H1 (cell line): Measurements from ENCODE around the gene STAT5A. TPM values are rescaled to one million over a fixed set of nuclear protein-coding genes. Genes with fewer than 3 reads are reported as not detected.

Experiments
- HDAC2 ChIP-seq, 2 experiments: fragments of 300-600 bp in 1 of 2; sonication (generic) in 1 of 2; IDR thresholded peaks; 2 replicates each; pipeline ENCODE4 v1.6.1; 2011 to 2012; ENCODE audit warnings: low read depth in 2 of 2, low read length in 2 of 2, mild to moderate bottlenecking in 2 of 2, moderate library complexity in 2 of 2, borderline replicate concordance in 1 of 2, inconsistent platforms in 1 of 2
- JUND ChIP-seq: IDR thresholded peaks from 2 replicates; pipeline ENCODE4 v1.6.1; 2011; ENCODE audit warnings: mild to moderate bottlenecking, improper control_type of control experiment, low read length
- KDM1A ChIP-seq: fragments of 200-600, 300-600 bp; sonication (generic); IDR thresholded peaks from 2 replicates; pipeline ENCODE4 v1.7.1; 2016; ENCODE audit warnings: mild to moderate bottlenecking, low read length, borderline replicate concordance
- KDM5A ChIP-seq: fragments of 200-600 bp; IDR thresholded peaks from 2 replicates; pipeline ENCODE4 v1.7.1; 2012; ENCODE audit warnings: mild to moderate bottlenecking, low read length, inconsistent platforms, mixed read lengths
- MAFK ChIP-seq: IDR thresholded peaks from 2 replicates; pipeline ENCODE4 v1.6.1; 2012; ENCODE audit warnings: low read depth, mild to moderate bottlenecking, improper control_type of control experiment, low read length
- NANOG ChIP-seq: IDR thresholded peaks from 2 replicates; pipeline ENCODE4 v1.6.1; 2011; ENCODE audit warnings: low read length, low read depth, mild to moderate bottlenecking, inconsistent platforms; ENCODE audit not compliant: insufficient read depth, poor library complexity, severe bottlenecking
- NRF1 ChIP-seq: IDR thresholded peaks from 2 replicates; pipeline ENCODE4 v1.6.1; 2011; ENCODE audit warnings: mild to moderate bottlenecking, low read depth, low read length, improper control_type of control experiment
- POLR2A ChIP-seq, 2 experiments: IDR thresholded peaks; 1 replicate in 1 of 2; 2 replicates in 1 of 2; pipeline ENCODE4 v1.6.1; 2011; ENCODE audit warnings: low read depth in 2 of 2, low read length in 2 of 2, mild to moderate bottlenecking in 2 of 2; ENCODE audit errors: control extremely low read depth in 1 of 2
- RBBP5 ChIP-seq: IDR thresholded peaks from 2 replicates; pipeline ENCODE4 v1.7.1; 2012; ENCODE audit warnings: low read depth, mild to moderate bottlenecking, inconsistent platforms, low read length, moderate library complexity, borderline replicate concordance
- RNF2 ChIP-seq: fragments of 200-900, 300-1000 bp; sonication (generic); IDR thresholded peaks from 2 replicates; pipeline ENCODE4 v1.7.1; 2016; ENCODE audit warnings: borderline replicate concordance, low read depth, mild to moderate bottlenecking, antibody characterized with exemption, low read length; ENCODE audit not compliant: poor library complexity, severe bottlenecking; ENCODE audit errors: missing control alignments
- RXRA ChIP-seq: IDR thresholded peaks from 2 replicates; pipeline ENCODE4 v1.6.1; 2011; ENCODE audit warnings: low read depth, mild to moderate bottlenecking, low read length, moderate library complexity; ENCODE audit not compliant: insufficient read depth
- SP1 ChIP-seq: IDR thresholded peaks from 2 replicates; pipeline ENCODE4 v1.6.1; 2011; ENCODE audit warnings: low read depth, low read length
- SRF ChIP-seq: IDR thresholded peaks from 2 replicates; pipeline ENCODE4 v1.6.1; 2011; ENCODE audit warnings: mild to moderate bottlenecking, low read depth, low read length, moderate library complexity
- TAF7 ChIP-seq: optimal IDR thresholded peaks from 2 replicates; pipeline ENCODE3; 2011; ENCODE audit warnings: low read depth, mild to moderate bottlenecking, inconsistent platforms, low read length, moderate library complexity, borderline replicate concordance
- YY1 ChIP-seq: IDR thresholded peaks from 2 replicates; pipeline ENCODE4 v1.6.1; 2011; ENCODE audit warnings: low read depth, mild to moderate bottlenecking, low read length
- polyA plus RNA-seq, 7 experiments: library from polyadenylated mRNA; depleted of rRNA in 3 of 7; stranded (reverse) in 5 of 7; unstranded in 2 of 7; fragments of >200 nt in 5 of 7; fragments of 200-250 nt in 2 of 7; gene quantifications; 1 replicate in 5 of 7; 2 replicates in 1 of 7; 4 replicates in 1 of 7; pipeline versions ENCODE4 v1.2.1 to v1.2.3, GENCODE V29; 2011 to 2013; ENCODE audit warnings: missing spikeins in 2 of 7, mixed read lengths in 2 of 7
- total RNA-seq: library from RNA; stranded (reverse); fragmentation: NEBNext Ultra II Directional; extraction: Animal tissue kit (Norgen Biotek cat#: 25700); gene quantifications from 2 replicates; pipeline ENCODE4 v1.2.1, GENCODE V29; 2021

Gene STAT5A
- total and polyA plus RNA-seq, 2 of the 8 experiments (the other 6 are each of a cell fraction or from before 2014, with no cell fraction given), result 4.2 to 5.4 TPM

- TF ChIP-seq NANOG (peak; percentile 50), SP1 (peak; percentile 58), KDM1A (peak; percentile 49; the same call in 1 of the 2 replicates), NRF1 (no peak), TAF7 (no peak), RBBP5 (no peak; the same call in 1 of the 2 replicates), RXRA (0 out of 2 replicates have a peak, but pooled peaks have one; percentile 29), MAFK (no peak), HDAC2 (IDR thresholded peaks at IDR 0.05; ENCODE audit: borderline replicate concordance in 1 of 2, low read depth in 2 of 2, low read length in 2 of 2) (no peak), POLR2A (IDR thresholded peaks at IDR 0.05; ENCODE audit: control extremely low read depth in 1 of 2, low read depth in 2 of 2, low read length in 2 of 2) (peak in 1 of 2 experiments; percentile 73; a peak in 2 of 3 replicates), JUND (peak; percentile 66; the same call in 1 of the 2 replicates), SRF (no peak), KDM5A (no peak), RNF2 (no peak), YY1 (peak; percentile 37; the same call in 1 of the 2 replicates)
Measured at GRCh38 chr17:42329025-42329976, 41.0 kb downstream of the STAT5A start (continued).
